ACC112 (cell line): ENCODE measurements around the gene MAP3K1.

ENCODE experiments used
- H2AFZ ChIP-seq: fragments of 200-600 bp; sonication (generic); one replicate; pipeline ENCODE4 v1.6.0; 2017; ENCODE audit warnings: antibody characterized with exemption, low read length; ENCODE audit not compliant: unreplicated experiment
- H3K27ac ChIP-seq: fragments of 200-600 bp; sonication (generic); 2 replicates; pipeline ENCODE4 v1.5.1; 2014; ENCODE audit warnings: low read depth, mild to moderate bottlenecking, antibody characterized with exemption, low read length, moderate library complexity
- H3K27me3 ChIP-seq: fragments of 200-600 bp; sonication (generic); 2 replicates; pipeline ENCODE4 v1.6.1; 2014; ENCODE audit warnings: mild to moderate bottlenecking, antibody characterized with exemption, low read length, moderate library complexity, mixed read lengths; ENCODE audit not compliant: insufficient read depth
- H3K36me3 ChIP-seq: fragments of 200-600 bp; sonication (generic); 2 replicates; pipeline ENCODE4 v1.6.1; 2016; ENCODE audit warnings: mild to moderate bottlenecking, antibody characterized with exemption, low read length, moderate library complexity, mixed read lengths; ENCODE audit not compliant: insufficient read depth
- H3K4me1 ChIP-seq: fragments of 200-600 bp; sonication (generic); one replicate; pipeline ENCODE4 v1.6.1; 2016; ENCODE audit warnings: low read length, mixed read lengths; ENCODE audit not compliant: insufficient read depth, unreplicated experiment, control insufficient read depth
- H3K4me3 ChIP-seq: fragments of 200-600 bp; sonication (generic); 2 replicates; pipeline ENCODE4 v1.5.1; 2014; ENCODE audit warnings: mild to moderate bottlenecking, low read depth, low read length
- H3K79me2 ChIP-seq: fragments of 200-600 bp; sonication (generic); one replicate; pipeline ENCODE4 v1.6.0; 2016; ENCODE audit warnings: low read length; ENCODE audit not compliant: control insufficient read depth, unreplicated experiment, insufficient read depth

MAP3K1 gene

DNA sequence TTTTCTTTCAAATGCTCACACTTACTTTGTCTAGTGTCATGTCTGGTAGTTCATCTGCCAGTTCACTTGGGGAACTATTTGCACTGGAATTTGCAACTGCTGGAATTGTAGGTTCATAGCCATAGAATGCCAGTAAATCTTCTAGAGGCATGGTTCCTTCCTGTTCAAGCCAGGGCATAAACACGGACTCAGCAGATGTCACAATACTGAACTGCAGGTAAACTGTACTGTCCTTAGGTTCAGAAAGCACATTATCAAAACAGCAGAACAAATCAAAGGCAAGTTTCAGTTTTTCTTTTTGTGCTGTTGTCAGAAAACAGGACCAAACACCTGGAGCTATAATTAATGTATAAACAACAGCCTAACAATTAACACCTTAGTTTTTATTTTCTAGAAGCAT is 123.5 kb downstream of the MAP3K1 start:
- peaks cover 35% of the 10 kb centered on the region for H3K36me3 ChIP-seq
- H3K27ac ChIP-seq: no peak overlapping the region
- H3K4me3 ChIP-seq: no peak overlapping the region
- no peaks in the 10 kb centered on the region for H3K79me2 ChIP-seq
- H2AFZ ChIP-seq: no peak overlapping the region
- no peaks in the 10 kb centered on the region for H3K27me3 ChIP-seq
- H3K4me1 ChIP-seq: no peaks in the 10 kb centered on the region

- peaks cover 24% of the 10 kb centered on the region; the same call in 1 of the 2 replicates for H3K36me3 ChIP-seq
- no peak overlapping the region for H2AFZ ChIP-seq
- H3K27ac ChIP-seq: no peak overlapping the region
- H3K4me1 ChIP-seq: no peaks in the 10 kb centered on the region
- no peak overlapping the region for H3K4me3 ChIP-seq
- H3K27me3 ChIP-seq: no peaks in the 10 kb centered on the region
- H3K79me2 ChIP-seq: peaks cover 5% of the 10 kb centered on the region
These were observed 126.6 kb downstream of the MAP3K1 start for GRCh38 chr5:56941981-56942380.
